Measurements from ENCODE around the gene SYP.
"Not testable (repeated sequence)": the region's sequence is repeated elsewhere in the genome, so short reads cannot be mapped to it uniquely, and the experiment has no call there.

SYP gene

DNA sequence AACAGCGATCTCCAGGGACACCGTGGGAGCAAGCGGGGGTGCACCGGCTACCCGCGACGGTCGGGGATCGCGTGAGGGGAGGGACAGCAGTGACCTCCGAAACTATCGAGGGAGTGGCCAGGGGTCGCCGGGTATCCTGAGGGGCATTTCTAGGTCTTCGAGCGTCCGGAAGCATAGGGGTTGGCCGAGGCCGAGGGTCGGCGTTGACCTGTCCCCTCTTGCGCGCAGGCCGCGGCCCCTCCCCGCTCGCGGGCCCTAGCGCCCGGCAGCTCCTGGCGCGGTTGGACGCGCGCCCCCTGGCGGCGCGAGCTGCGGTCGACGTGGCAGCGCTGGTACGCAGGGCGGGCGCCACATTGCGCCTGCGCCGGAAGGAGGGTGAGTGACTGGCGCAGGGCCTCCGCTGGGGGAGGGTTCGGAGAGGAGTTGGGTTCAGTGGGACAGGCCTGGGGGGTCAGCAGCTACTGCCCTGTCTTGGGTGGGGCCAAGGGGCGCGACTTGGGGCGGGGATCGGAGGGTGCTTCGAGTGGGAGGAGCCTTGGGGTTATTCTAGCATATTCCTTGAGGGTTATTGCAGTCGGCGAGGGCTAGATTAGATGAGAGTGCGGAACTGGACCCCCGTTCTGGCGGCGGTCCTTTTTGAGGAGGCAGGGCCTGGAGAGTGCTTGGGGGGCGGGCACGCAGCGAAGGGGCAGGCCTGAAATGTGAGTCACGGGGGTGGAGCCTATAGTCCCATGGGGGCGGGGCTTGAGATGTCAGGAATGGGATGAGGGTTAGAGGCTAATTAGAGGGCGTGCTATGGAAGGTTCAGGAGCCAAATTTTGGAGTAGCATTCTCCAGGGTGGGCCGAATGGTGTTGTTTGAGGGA is 36.2 kb downstream of the SYP start:
- Histone ChIP-seq H3K27ac (ENCODE audit: low read length) (peak overlapping the region; percentile 71), H3K4me1 (ENCODE audit: insufficient read depth, low read length) (no peaks in the 10 kb centered on the region; the same call in 1 of the 2 replicates), H3K9me3 (ENCODE audit: insufficient read depth, low read depth, low read length) (no peaks in the 10 kb centered on the region), H3K9ac (ENCODE audit: low read depth, low read length) (peak overlapping the region; percentile 73; the same call in 1 of the 2 replicates), H3K4me3 (ENCODE audit: low read length) (peak overlapping the region; percentile 67; the same call in 1 of the 2 replicates), H3K27me3 (ENCODE audit: insufficient read depth, low read length) (peaks cover 64% of the 10 kb centered on the region), H3K36me3 (ENCODE audit: insufficient read depth, low read depth, low read length) (no peaks in the 10 kb centered on the region)

DNA sequence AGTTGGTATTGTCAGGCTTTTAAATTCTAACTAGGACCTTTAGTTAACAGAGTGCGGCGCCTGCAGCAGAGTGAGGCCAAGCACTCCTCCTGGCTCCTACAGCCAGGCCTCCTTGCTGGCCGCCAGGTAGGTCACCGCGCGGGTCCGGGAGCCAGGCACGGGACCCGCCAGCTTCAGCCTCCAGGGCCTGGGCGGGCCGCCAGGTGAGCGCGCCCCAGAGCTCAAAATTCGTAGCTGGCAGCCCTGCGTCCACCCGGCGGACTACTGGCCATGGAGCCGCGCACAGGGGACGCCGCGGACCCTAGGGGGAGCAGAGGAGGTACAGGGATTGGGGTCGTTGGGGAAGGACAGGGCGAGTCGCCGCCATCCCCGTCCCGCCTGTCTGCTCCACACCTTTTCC is 37.4 kb downstream of the SYP start, which contains the start of gene MAGIX:
Gene MAGIX (plus strand): TSS at position 139 of the 400 bp plus-strand sequence. CDS start 132 bp downstream, at position 271.
- H3K9me3 ChIP-seq (ENCODE audit: insufficient read depth, low read depth, low read length) = no peaks in the 10 kb centered on the region
- no peaks in the 10 kb centered on the region; the same call in 1 of the 2 replicates for H3K4me1 ChIP-seq (ENCODE audit: insufficient read depth, low read length)
- H3K9ac ChIP-seq (ENCODE audit: low read depth, low read length) = no peak within 1 kb of the TSS
- H3K36me3 ChIP-seq (ENCODE audit: insufficient read depth, low read depth, low read length) = no peaks in the 10 kb centered on the region
- H3K27me3 ChIP-seq (ENCODE audit: insufficient read depth, low read length) = peaks cover 71% of the 10 kb centered on the region
- H3K4me3 ChIP-seq (ENCODE audit: low read length) = peak within 1 kb of the TSS; percentile 60; the same call in 1 of the 2 replicates
- H3K27ac ChIP-seq (ENCODE audit: low read length) = no peak within 1 kb of the TSS

DNA sequence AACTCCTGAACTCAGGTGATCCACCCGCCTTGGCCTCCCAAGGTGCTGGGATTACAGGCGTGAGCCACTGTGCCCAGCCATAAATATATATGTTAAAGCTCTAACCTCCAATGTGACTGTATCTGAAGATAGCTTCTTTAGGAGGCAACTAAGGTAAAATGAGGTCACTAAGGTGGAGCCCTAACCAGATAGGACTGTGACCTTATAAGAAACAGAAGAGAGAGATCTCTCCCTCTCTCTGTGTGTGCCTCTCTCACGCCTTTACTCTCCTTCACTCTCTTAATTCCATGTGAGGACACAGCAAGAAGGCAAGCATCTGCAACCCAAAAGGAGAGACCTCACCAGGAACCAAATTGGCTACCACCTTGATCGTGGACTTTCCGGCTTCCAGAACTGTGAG is 38.4 kb downstream of the SYP start:
- Histone ChIP-seq H3K4me3 (ENCODE audit: low read length) (no peak overlapping the region), H3K4me1 (ENCODE audit: insufficient read depth, low read length) (no peaks in the 10 kb centered on the region; the same call in 1 of the 2 replicates), H3K27me3 (ENCODE audit: insufficient read depth, low read length) (peaks cover 68% of the 10 kb centered on the region)

DNA sequence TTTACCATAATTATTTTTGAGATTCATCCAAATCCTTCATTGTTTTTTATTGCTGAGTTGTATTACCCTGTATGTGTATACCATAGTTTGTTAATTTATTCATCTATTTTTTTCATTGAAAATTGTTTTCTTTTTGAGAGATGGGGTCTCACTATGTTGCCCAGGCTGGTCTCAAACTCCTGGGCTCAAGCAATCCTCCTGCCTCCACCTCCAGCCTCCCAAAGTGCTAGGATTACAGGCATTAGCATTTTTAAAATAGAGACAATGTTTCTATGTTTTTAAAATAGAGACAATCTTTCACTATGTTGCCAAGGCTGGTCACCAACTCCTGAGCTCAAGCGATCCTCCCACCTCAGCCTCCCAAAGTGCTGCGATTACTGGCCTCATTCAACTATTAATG is 39.1 kb downstream of the SYP start:
- H3K9ac ChIP-seq (ENCODE audit: low read depth, low read length) = no peak overlapping the region
- H3K27me3 ChIP-seq (ENCODE audit: insufficient read depth, low read length) = peaks cover 64% of the 10 kb centered on the region
- H3K4me3 ChIP-seq (ENCODE audit: low read length) = no peak overlapping the region
- no peaks in the 10 kb centered on the region; the same call in 1 of the 2 replicates for H3K4me1 ChIP-seq (ENCODE audit: insufficient read depth, low read length)
- H3K27ac ChIP-seq (ENCODE audit: low read length) = no peak overlapping the region
- no peaks in the 10 kb centered on the region for H3K36me3 ChIP-seq (ENCODE audit: insufficient read depth, low read depth, low read length)
- H3K9me3 ChIP-seq (ENCODE audit: insufficient read depth, low read depth, low read length) = no peaks in the 10 kb centered on the region

More for the DNA sequence above, 38.4 kb downstream of the SYP start:
- Histone ChIP-seq H3K9me3 (ENCODE audit: insufficient read depth, low read depth, low read length) (no peaks in the 10 kb centered on the region), H3K27ac (ENCODE audit: low read length) (no peak overlapping the region), H3K36me3 (ENCODE audit: insufficient read depth, low read depth, low read length) (no peaks in the 10 kb centered on the region), H3K9ac (ENCODE audit: low read depth, low read length) (no peak overlapping the region)

DNA sequence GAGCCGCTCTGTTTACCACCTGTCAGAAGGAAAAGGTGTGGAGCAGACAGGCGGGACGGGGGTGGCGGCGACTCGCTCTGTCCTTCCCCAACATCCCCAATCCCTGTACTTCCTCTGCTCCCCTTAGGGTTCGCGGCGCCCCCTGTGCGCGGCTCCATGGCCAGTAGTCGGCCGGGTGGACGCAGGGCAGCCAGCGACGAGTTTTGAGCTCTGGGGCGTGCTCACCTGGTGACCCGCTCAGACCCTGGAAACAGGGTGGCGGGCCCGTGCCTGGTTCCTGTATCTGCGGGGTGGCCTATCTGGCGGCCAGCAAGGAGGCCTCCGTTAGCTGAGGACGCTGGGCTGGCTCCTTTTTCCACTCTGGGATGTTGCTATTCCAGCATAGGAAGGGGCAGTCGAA is 42.8 kb downstream of the SYP start:
- Histone ChIP-seq H3K9ac (ENCODE audit: low read depth, low read length) (no peak overlapping the region), H3K36me3 (ENCODE audit: insufficient read depth, low read depth, low read length) (no peaks in the 10 kb centered on the region), H3K9me3 (ENCODE audit: insufficient read depth, low read depth, low read length) (no peaks in the 10 kb centered on the region), H3K27ac (ENCODE audit: low read length) (no peak overlapping the region), H3K4me1 (ENCODE audit: insufficient read depth, low read length) (peaks cover 4% of the 10 kb centered on the region), H3K4me3 (ENCODE audit: low read length) (no peak overlapping the region), H3K27me3 (ENCODE audit: insufficient read depth, low read length) (peaks cover 44% of the 10 kb centered on the region)

DNA sequence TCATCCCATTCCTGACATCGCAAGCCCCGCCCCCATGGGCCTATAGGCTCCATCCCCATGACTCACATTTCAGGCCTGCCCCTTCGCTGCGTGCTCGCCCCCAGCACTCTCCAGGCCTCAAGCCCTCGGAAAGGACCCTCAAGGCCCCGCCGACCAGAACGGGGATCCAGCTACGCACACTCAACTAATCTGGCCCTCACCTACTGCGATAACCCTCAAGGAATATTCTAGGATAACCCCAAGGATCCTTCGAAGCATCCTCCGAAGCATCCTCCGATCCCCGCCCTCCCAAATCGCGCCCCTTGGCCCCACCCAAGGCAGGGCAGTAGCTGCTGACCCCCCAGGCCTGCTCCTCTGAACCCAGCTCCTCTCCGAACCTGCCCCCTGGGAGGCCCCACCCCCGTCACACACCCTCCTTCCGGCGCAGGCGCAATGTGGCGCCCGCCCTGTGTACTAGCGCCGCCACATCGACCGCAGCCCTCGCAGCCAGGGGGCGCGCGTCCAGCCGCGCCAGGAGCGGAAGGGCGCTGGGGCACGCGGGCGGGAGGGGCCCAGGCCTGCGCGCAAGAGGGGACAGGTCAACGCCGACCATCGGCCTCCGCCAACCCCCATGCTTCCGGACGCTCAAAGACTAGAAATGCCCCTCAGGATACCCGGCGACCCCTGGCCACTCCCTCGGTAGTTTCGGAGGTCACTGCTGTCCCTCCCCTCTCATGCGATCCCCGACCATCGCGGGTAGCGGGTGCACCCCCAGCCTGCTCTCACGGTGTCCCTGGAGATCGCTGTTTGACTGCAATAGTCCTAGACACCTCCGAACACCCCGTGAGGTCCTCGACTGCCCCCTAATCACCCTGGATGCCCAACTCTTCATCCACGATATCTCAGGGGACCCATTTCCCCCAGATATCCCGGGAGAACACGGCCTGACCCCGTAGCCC is 43.8 kb downstream of the SYP start:
- H3K36me3 ChIP-seq (ENCODE audit: insufficient read depth, low read depth, low read length) = no peaks in the 10 kb centered on the region

DNA sequence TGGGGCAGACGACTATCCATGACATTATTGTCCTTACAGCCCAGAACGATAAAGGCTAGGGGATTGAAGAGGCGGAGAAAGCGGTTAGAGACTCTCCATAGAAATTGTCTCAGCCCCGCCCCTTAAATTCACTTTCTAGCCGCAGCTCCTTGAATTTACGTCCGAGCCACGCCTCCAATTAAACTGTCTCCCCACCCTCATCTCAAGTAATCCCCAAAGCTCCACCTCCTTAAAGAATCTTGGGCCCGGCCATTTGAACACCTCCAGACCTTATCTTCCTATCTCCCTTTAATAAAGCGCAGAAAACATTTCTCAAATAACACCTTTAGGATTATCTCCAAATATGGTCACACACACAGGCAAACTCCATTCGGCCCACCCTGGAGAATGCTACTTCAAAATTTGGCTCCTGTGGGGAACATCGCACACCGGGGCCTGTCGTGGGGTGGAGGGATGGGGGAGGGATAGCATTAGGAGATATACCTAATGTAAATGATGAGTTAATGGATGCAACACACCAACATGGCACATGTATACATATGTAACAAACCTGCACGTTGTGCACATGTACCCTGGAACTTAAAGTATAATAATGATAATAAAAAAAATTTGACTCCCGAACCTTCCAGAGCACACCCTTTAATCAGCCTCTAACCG is 44.6 kb downstream of the SYP start:
- Histone ChIP-seq H3K27me3 (ENCODE audit: insufficient read depth, low read length) (peaks cover 29% of the 10 kb centered on the region), H3K36me3 (ENCODE audit: insufficient read depth, low read depth, low read length) (no peaks in the 10 kb centered on the region), H3K27ac (ENCODE audit: low read length) (no peak overlapping the region), H3K9me3 (ENCODE audit: insufficient read depth, low read depth, low read length) (no peaks in the 10 kb centered on the region), H3K9ac (ENCODE audit: low read depth, low read length) (peak overlapping the region; percentile 67; the same call in 1 of the 2 replicates), H3K4me1 (ENCODE audit: insufficient read depth, low read length) (peaks cover 4% of the 10 kb centered on the region), H3K4me3 (ENCODE audit: low read length) (peak overlapping the region; percentile 79)

More for the DNA sequence above, 43.8 kb downstream of the SYP start:
- Histone ChIP-seq H3K9me3 (ENCODE audit: insufficient read depth, low read depth, low read length) (no peaks in the 10 kb centered on the region), H3K4me3 (ENCODE audit: low read length) (peak overlapping the region; percentile 79), H3K9ac (ENCODE audit: low read depth, low read length) (peak overlapping the region; percentile 82; the same call in 1 of the 2 replicates), H3K27ac (ENCODE audit: low read length) (peak overlapping the region; percentile 91), H3K4me1 (ENCODE audit: insufficient read depth, low read length) (peaks cover 4% of the 10 kb centered on the region), H3K27me3 (ENCODE audit: insufficient read depth, low read length) (peaks cover 35% of the 10 kb centered on the region)

DNA sequence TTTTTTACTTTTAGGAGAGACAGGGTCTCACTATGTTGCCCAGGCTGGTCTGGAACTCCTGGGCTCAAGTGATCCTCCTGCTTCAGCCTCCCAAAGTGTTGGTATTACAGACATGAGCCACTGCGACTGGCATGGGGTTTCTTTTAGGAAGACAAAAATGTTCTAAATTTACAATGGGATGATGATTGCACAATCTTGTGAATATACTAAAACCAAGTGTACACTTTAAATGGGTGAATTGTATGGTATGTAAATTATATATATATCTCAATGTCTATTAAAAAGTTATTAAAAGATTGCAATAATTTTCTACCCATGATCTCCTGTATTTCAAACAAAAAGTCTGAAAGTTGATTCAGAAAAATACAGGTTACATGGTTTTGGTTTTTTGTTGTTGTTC is 46.5 kb downstream of the SYP start:
- H3K9me3 ChIP-seq (ENCODE audit: insufficient read depth, low read depth, low read length) = no peaks in the 10 kb centered on the region
- no peak overlapping the region for H3K9ac ChIP-seq (ENCODE audit: low read depth, low read length)
- H3K27ac ChIP-seq (ENCODE audit: low read length) = no peak overlapping the region
- peaks cover 15% of the 10 kb centered on the region for H3K27me3 ChIP-seq (ENCODE audit: insufficient read depth, low read length)
- no peak overlapping the region for H3K4me3 ChIP-seq (ENCODE audit: low read length)
- H3K36me3 ChIP-seq (ENCODE audit: insufficient read depth, low read depth, low read length) = no peaks in the 10 kb centered on the region
- H3K4me1 ChIP-seq (ENCODE audit: insufficient read depth, low read length) = peaks cover 4% of the 10 kb centered on the region

DNA sequence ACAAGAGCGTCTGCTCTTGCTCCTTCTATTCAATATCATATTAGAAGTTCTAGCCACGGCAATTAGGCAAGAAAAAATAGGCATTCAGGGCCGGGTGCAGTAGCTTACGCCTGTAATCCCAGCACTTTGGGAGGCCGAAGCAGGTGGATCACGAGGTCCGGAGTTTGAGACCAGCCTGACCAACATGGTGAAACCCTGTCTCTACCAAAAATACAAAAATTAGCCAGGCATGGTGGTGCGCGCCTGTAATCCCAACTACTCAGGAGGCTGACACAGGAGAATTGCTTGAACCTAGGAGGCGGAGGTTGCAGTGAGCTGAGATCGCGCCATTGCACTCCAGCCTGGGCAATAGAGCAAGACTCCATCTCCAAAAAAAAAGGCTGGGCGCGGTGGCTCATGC is 50.7 kb downstream of the SYP start:
- not testable (repeated sequence) for H3K27me3 ChIP-seq (ENCODE audit: insufficient read depth, low read length); H3K27ac ChIP-seq (ENCODE audit: low read length); H3K9ac ChIP-seq (ENCODE audit: low read depth, low read length); H3K36me3 ChIP-seq (ENCODE audit: insufficient read depth, low read depth, low read length); H3K4me1 ChIP-seq (ENCODE audit: insufficient read depth, low read length); H3K9me3 ChIP-seq (ENCODE audit: insufficient read depth, low read depth, low read length); H3K4me3 ChIP-seq (ENCODE audit: low read length)

DNA sequence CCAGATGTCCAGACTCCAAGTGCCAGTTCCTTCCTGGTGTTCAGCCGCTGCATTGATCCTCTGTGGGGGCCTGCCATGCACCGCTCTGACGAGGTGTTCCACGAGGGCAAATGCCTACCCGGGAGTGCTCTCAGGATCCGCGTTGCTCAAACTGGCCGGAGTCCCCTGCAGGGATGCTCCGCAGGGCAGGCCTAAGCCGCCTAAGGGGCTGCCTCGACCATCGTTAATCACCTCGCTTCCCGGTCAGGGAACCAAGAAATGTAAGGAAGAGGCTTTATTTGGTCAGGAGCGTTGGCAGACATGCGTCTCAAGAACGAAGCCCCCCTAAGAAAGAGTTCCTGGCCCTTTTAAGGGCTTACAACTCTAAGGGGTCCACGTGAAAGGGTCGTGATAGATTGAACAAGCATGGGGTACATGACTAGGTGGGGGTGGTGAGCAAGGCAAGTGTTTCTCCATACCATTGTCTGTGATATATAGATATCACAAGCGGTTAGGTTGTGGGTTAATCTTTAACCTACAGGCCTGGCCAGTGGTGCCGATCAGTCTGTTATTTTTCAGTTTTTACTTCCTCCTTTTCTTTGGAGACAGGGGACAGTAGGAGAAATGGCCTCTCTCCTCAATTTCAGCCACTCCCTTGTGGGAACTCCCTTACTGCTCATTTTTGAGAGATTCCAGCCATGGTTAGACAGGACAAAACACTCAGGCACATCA is 51.4 kb downstream of the SYP start:
- not testable (repeated sequence) for H3K36me3 ChIP-seq (ENCODE audit: insufficient read depth, low read depth, low read length); H3K27me3 ChIP-seq (ENCODE audit: insufficient read depth, low read length); H3K4me1 ChIP-seq (ENCODE audit: insufficient read depth, low read length); H3K9ac ChIP-seq (ENCODE audit: low read depth, low read length); H3K4me3 ChIP-seq (ENCODE audit: low read length); H3K9me3 ChIP-seq (ENCODE audit: insufficient read depth, low read depth, low read length); H3K27ac ChIP-seq (ENCODE audit: low read length)

DNA sequence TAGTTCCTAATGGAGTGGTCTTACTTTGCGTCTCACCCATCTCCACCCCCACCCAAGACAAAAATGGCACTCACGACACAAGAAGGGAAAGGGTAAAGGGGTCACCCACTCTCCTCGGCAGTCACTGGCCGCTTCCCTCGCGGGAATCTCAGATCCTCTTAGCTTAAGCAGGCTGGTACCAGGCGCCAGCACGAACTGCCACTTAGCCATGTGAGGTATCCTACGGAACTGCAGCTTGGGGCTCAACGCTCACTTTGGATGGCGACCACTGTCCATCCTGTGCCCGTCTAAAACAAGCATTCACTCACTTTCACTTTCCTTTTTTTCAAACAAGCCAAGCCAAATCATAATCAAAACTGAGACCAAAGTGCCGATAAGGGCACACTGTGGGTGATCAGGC is 52.1 kb downstream of the SYP start:
- H3K27me3 ChIP-seq (ENCODE audit: insufficient read depth, low read length) = no peaks in the 10 kb centered on the region
- no peaks in the 10 kb centered on the region for H3K9me3 ChIP-seq (ENCODE audit: insufficient read depth, low read depth, low read length)
- no peaks in the 10 kb centered on the region for H3K4me1 ChIP-seq (ENCODE audit: insufficient read depth, low read length)
- H3K9ac ChIP-seq (ENCODE audit: low read depth, low read length) = no peak overlapping the region
- H3K27ac ChIP-seq (ENCODE audit: low read length) = no peak overlapping the region
- H3K36me3 ChIP-seq (ENCODE audit: insufficient read depth, low read depth, low read length) = no peaks in the 10 kb centered on the region
- no peak overlapping the region for H3K4me3 ChIP-seq (ENCODE audit: low read length)
